Fibroblast of pulmonary artery (primary cell): Measurements from ENCODE around the gene DDX1.
"Not testable (repeated sequence)": the region's sequence is repeated elsewhere in the genome, so short reads cannot be mapped to it uniquely, and the experiment has no call there.

Experiments
- DNase-seq: peaks from one replicate; pipeline ENCODE4 v3.0.0-alpha.2; 2010; ENCODE audit warnings: low read depth
- H3K4me3 ChIP-seq: replicated peaks from 2 replicates; pipeline ENCODE4 v1.5.1; 2011; ENCODE audit warnings: low read depth, mild to moderate bottlenecking, control low read depth, low read length, moderate library complexity
- CTCF ChIP-seq: IDR thresholded peaks from 2 replicates; pipeline ENCODE4 v1.5.1; 2011; ENCODE audit warnings: mild to moderate bottlenecking, control low read depth, low read length, inconsistent platforms; ENCODE audit errors: missing control alignments

The DDX1 gene

GRCh38 chr2:15620340-15620739, 28.7 kb downstream of the DDX1 start:
- TF ChIP-seq CTCF, result no peak
- H3K4me3 ChIP-seq, result no peak overlapping the region
- DNase-seq, result no peak

- TF ChIP-seq CTCF, result no peak
- no peak overlapping the region for H3K4me3 ChIP-seq
- DNase-seq, result no peak
These were observed 29.3 kb downstream of the DDX1 start for GRCh38 chr2:15620857-15621471.

- H3K4me3 ChIP-seq, DNase-seq: not testable (repeated sequence)
These were observed 29.8 kb downstream of the DDX1 start for GRCh38 chr2:15621472-15621870.

GRCh38 chr2:15622214-15622613, 30.5 kb downstream of the DDX1 start:
- DNase-seq, result no peak
- TF ChIP-seq CTCF, result no peak
- no peak overlapping the region for H3K4me3 ChIP-seq

- no peak for TF ChIP-seq CTCF
- no peak for DNase-seq
These were observed 31.2 kb downstream of the DDX1 start for GRCh38 chr2:15622614-15623480.

GRCh38 chr2:15623481-15623796, 31.8 kb downstream of the DDX1 start:
- H3K4me3 ChIP-seq, result no peak overlapping the region
- DNase-seq, result no peak
- no peak for TF ChIP-seq CTCF

More at GRCh38 chr2:15622614-15623480, 31.2 kb downstream of the DDX1 start:
- no peak overlapping the region for H3K4me3 ChIP-seq

- TF ChIP-seq CTCF, result no peak
- no peak for DNase-seq
- H3K4me3 ChIP-seq, result no peak overlapping the region
These were observed 32.4 kb downstream of the DDX1 start for GRCh38 chr2:15623898-15624541.
